ENCODE results near the gene MTX2.

The MTX2 gene

DNA sequence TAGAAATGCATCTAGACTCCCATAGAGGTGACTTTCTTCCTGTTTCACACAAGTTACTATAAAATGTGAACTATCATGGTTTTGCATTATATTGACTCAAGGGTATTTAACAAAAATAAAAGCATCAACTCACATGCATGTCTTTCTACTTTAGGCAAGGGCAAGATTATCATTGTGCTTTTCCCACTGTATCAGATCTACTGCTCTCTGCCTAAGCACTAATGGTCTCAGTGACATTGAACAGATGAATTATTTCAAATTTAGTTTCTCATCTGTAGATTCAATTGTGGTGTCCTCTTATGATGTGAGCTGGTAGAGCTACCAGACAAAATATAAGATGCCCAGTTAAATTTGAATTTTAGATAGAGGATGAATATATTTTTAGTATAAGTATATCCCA lies 113.9 kb downstream of the MTX2 start:
- DNase-seq, result no peak

DNA sequence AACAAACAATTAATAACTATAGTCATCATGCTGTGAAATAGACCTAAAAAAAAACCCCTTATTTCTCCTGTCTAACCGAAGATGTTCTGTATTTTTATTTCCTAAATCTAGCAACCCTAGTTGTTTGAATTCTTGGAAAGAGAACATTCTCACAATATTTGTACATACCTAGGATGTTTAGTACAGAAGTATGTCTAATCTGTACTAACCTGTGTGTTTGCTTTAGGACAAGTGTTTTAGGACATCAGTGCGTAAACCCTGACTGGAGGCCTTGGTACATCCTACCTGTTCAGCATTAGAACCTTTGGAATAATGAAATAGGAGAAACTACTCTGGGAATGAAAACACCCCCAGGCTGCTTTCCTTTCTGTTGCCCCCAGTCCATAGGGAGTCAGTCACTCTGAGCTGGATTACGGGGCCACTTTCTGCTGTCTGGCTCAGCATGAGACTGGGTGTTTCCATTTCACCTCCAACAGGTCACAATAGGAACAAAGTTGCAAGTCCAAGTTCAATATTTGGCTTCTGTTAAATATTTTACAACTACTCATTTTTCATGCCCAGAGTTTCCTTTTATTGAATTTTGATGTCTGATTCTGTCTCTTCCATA lies 114.7 kb downstream of the MTX2 start:
- DNase-seq, result no peak

DNA sequence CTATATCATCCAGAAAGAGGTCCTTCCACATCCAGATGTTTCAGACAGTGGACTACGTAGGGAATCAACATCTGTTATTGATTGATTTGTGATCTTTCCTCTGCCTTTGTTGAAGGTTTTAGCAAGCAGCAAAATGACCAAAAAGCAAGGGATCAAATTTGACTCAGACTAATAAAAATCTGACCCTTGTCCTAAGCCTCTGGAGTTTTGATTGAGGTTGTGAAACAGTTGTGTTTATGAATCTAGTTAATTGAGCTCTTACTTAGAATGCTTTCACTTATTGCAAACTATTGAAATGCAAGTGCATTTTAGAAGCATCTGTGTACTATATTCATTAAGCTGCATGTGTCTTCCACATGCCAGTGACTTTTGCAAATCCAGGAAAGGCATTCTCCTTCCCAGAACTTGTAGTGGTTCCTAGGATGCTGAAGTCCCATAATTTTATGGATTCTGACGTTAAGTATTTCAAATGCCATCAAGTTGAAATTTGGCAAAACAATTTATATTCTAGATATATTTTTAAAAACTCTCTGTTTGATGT lies 116.0 kb downstream of the MTX2 start:
- DNase-seq, result no peak

DNA sequence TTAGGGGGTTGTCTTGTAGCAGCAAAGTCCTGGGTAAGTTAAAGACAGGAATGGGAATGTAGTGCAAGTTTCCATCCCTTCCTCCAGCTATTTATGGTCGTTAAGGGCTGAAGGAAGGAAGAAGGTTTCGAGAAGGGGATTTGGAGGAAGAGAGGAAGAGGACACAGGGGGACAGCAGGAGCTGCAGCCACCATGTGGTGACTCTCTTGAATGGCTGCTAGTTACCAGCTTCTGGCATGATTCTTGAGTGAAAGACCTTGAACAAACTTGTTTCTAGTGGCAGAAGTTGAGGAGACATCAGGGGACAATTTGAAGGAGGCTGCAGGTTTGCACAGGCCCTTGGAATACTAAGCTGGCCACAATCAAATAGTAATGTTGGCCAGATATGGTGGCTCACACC lies 116.6 kb downstream of the MTX2 start:
- no peak for DNase-seq
